Prostate gland (tissue), 2 donors: ENCODE results near the gene ABHD18.

ENCODE experiments used
- CTCF ChIP-seq, 4 experiments: fragments of 200-600 bp in 2 of 4; fragments of 450-650 bp in 2 of 4; sonication (generic) in 2 of 4; IDR thresholded peaks; 1 replicate in 3 of 4; 2 replicates in 1 of 4; pipeline ENCODE4 v1.5.1; 2016 to 2019; ENCODE audit warnings: antibody characterized with exemption in 4 of 4, mild to moderate bottlenecking in 2 of 4, moderate library complexity in 2 of 4
- POLR2A ChIP-seq: fragments of 450-650 bp; IDR thresholded peaks from one replicate; pipeline ENCODE4 v1.6.1; 2016; ENCODE audit warnings: antibody characterized with exemption, mild to moderate bottlenecking
- POLR2AphosphoS5 ChIP-seq: sonication (generic); formaldehyde crosslinking; IDR thresholded peaks from one replicate; pipeline ENCODE4 v1.6.1; 2017; ENCODE audit warnings: antibody characterized with exemption

- no peak for TF ChIP-seq POLR2AphosphoS5
- TF ChIP-seq CTCF (IDR thresholded peaks at IDR 0.05): no peak
- TF ChIP-seq POLR2A: no peak
Measured at GRCh38 chr4:127978930-127979329, 13.7 kb downstream of the ABHD18 start.
